HL-60 (cell line): Measurements from ENCODE around the gene ZFAND6.

Experiments
- GABPA ChIP-seq: IDR thresholded peaks from 2 replicates; pipeline ENCODE4 v1.6.1; 2012; ENCODE audit warnings: low read depth
- TF ChIP-seq, protein P1 (sequence below): IDR thresholded peaks from one replicate; pipeline ENCODE4 v1.5.1; 2011; ENCODE audit warnings: low read length, control low read depth, inconsistent platforms; ENCODE audit not compliant: insufficient read depth

- TF ChIP-seq, protein P1, sequence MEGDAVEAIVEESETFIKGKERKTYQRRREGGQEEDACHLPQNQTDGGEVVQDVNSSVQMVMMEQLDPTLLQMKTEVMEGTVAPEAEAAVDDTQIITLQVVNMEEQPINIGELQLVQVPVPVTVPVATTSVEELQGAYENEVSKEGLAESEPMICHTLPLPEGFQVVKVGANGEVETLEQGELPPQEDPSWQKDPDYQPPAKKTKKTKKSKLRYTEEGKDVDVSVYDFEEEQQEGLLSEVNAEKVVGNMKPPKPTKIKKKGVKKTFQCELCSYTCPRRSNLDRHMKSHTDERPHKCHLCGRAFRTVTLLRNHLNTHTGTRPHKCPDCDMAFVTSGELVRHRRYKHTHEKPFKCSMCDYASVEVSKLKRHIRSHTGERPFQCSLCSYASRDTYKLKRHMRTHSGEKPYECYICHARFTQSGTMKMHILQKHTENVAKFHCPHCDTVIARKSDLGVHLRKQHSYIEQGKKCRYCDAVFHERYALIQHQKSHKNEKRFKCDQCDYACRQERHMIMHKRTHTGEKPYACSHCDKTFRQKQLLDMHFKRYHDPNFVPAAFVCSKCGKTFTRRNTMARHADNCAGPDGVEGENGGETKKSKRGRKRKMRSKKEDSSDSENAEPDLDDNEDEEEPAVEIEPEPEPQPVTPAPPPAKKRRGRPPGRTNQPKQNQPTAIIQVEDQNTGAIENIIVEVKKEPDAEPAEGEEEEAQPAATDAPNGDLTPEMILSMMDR: no peak
- no peak for TF ChIP-seq GABPA
Observed at GRCh38 chr15:80026754-80027153, 32.7 kb upstream of the ZFAND6 start.
